ENCODE results near the gene PACRG. TPM values are rescaled to one million over a fixed set of nuclear protein-coding genes. Genes with fewer than 3 reads are reported as not detected.

The PACRG gene
- total and polyA plus RNA-seq, 2 of the 4 experiments (the other 2 are of a cell fraction), result not detected

DNA sequence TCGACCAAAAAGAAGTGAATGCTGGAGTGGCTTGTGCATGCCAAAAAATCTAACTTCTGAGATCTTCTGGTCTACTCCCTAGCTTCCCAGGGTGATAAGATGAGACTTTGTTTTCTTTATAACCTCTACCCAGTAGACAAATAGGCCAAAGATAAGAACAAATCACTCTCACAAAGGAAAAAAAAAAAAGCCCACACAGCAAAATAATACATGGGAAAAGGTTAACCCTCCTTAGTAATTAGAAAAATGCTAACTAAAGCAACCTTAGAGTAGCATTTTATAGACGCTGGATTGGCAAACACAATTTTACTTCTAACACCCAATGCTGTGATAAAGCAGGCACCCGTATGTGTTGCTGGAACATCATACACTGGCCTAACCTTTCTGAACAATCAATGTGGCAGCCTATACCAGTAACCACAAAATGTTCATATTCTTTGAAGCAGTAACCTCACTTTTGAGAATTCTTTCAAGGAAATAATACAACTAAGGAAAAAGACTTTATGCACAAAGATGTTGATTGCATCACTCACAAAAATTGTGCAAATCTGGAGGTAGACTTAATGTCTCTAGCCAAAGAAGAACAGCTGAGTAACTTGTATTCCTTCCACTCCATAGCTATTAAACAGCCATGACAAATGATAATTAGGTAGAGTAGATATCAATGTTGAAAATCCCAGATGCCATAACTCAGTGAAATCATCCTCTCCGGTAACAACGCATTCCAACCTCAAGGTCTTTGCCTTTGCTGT, 570.5 kb downstream of the PACRG start:
- TF ChIP-seq CEBPB (IDR thresholded peaks at IDR 0.05; ENCODE audit: low read depth, low read length) (0 out of 2 replicates have a peak, but pooled peaks have one; percentile 2), RAD21 (IDR thresholded peaks at IDR 0.05; ENCODE audit: low read length) (no peak)
- Histone ChIP-seq H3K27ac (ENCODE audit: insufficient read depth, low read length) (no peak overlapping the region), H2AK5ac (ENCODE audit: low read depth, low read length) (no peak overlapping the region), H3K18ac (ENCODE audit: low read depth, low read length) (no peak overlapping the region), H3K4ac (ENCODE audit: low read depth, low read length) (no peak overlapping the region), H4K91ac (ENCODE audit: insufficient read depth, low read depth, low read length) (no peak overlapping the region), H2BK20ac (ENCODE audit: low read depth, low read length) (no peak overlapping the region), H4K8ac (ENCODE audit: low read depth in 2 of 2, low read length in 2 of 2) (no peak overlapping the region), H3K56ac (ENCODE audit: extremely low read depth, insufficient read depth, low read length) (no peak overlapping the region), H3K9ac (ENCODE audit: low read depth, low read length) (no peak overlapping the region), H3K36me3 (ENCODE audit: control insufficient read depth, insufficient read depth, low read length) (no peaks in the 10 kb centered on the region), H3K79me1 (ENCODE audit: low read depth in 1 of 2, low read length in 2 of 2) (no peaks in the 10 kb centered on the region), H3K27me3 (ENCODE audit: control insufficient read depth, insufficient read depth, low read length) (no peaks in the 10 kb centered on the region), H3K14ac (replicated peaks; ENCODE audit: low read depth, low read length) (no peak overlapping the region), H4K5ac (ENCODE audit: low read depth, low read length) (no peak overlapping the region), H3K4me1 (ENCODE audit: control insufficient read depth, insufficient read depth, low read length) (no peaks in the 10 kb centered on the region), H3K9me3 (ENCODE audit: control insufficient read depth, insufficient read depth, low read length) (peaks cover 3% of the 10 kb centered on the region), H2BK120ac (ENCODE audit: low read depth, low read length) (no peak overlapping the region), H3K4me2 (ENCODE audit: low read depth, low read length) (no peak overlapping the region), H2BK5ac (ENCODE audit: low read depth, low read length, poor library complexity, severe bottlenecking) (no peak overlapping the region), H2BK15ac (ENCODE audit: low read depth, low read length) (no peak overlapping the region), H2AK9ac (replicated peaks; ENCODE audit: low read depth, low read length, poor library complexity) (no peak overlapping the region), H3K9me1 (ENCODE audit: insufficient read depth, low read length) (no peaks in the 10 kb centered on the region), H2AFZ (replicated peaks; ENCODE audit: low read length, poor library complexity) (no peak overlapping the region), H3K4me3 (ENCODE audit: insufficient read depth, low read depth, low read length) (no peak overlapping the region), H3K23ac (ENCODE audit: low read depth, low read length) (no peak overlapping the region), H4K20me1 (ENCODE audit: insufficient read depth, low read length) (no peaks in the 10 kb centered on the region)
- in situ Hi-C loops (cut with MboI; ENCODE audit: low sequenced_read_pairs), result no loop called here
- dilution Hi-C loops (cut with HindIII; ENCODE audit: low sequenced_read_pairs, unreplicated experiment), result no loop called here
- CTCF ChIA-PET, result no interaction called here
- DNase-seq, result no peak
- WGBS, 2 experiments (ENCODE audit: extremely low coverage in 2 of 2, insufficient read length in 1 of 2), result 79% methylated on average over 2 of the region's 5 CpGs; no CpG with 5 or more reads in 1 of the 2 experiments
- BruUV-seq (replicated peaks), result no TSS peak
- intact Hi-C loops (cut with micrococcal nuclease), result no loop called here
- POLR2A ChIA-PET (ENCODE audit: unreplicated experiment), result no interaction called here
- no peak for ATAC-seq (ENCODE audit: low read depth)
